Measurements from ENCODE around the gene ATP5F1B.

DNA sequence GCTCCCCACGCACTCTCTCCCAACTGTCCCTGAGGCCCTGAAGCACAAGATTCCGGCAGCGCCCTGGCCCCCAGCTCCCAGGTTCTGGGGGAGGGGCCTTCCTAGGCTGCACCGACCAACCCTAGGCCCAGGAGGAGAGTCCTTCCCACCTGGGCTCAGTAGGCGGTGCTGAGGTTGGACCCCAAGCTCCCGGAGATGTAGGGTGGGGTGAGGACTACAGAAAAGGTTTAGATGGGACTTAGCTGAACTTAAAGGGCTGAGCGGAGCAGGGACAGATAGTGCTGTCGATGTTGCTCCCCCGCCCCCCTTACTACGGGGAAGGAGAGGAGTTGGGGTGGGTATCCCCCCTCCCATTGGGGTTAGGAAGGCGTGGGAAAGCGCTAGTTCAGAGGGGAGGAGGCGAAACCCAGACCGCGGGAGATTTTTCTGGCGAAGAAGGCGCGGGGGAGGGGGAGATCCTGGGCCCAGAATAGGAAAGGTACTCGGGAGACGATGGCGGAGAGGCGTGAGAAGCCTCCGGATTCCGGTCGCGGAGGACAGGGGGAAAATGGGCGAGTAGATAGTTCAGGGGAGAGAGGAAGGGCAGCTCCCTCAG is 11.4 kb downstream of the ATP5F1B start:
- TF ChIP-seq EZH2 (optimal IDR thresholded peaks at IDR 0.05; ENCODE audit: low read depth, low read length) = no peak
- TF ChIP-seq, protein P1, sequence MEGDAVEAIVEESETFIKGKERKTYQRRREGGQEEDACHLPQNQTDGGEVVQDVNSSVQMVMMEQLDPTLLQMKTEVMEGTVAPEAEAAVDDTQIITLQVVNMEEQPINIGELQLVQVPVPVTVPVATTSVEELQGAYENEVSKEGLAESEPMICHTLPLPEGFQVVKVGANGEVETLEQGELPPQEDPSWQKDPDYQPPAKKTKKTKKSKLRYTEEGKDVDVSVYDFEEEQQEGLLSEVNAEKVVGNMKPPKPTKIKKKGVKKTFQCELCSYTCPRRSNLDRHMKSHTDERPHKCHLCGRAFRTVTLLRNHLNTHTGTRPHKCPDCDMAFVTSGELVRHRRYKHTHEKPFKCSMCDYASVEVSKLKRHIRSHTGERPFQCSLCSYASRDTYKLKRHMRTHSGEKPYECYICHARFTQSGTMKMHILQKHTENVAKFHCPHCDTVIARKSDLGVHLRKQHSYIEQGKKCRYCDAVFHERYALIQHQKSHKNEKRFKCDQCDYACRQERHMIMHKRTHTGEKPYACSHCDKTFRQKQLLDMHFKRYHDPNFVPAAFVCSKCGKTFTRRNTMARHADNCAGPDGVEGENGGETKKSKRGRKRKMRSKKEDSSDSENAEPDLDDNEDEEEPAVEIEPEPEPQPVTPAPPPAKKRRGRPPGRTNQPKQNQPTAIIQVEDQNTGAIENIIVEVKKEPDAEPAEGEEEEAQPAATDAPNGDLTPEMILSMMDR (IDR thresholded peaks at IDR 0.05; ENCODE audit: low read length) = no peak

All from MM.1S (cell line).